B cell (primary cell): ENCODE measurements around the gene LARGE1. TPM values are rescaled to one million over a fixed set of nuclear protein-coding genes. Genes with fewer than 3 reads are reported as not detected.

Source experiments
- ATAC-seq: fragments of 200-7000 bp; cut with Tn5 transposase; one replicate; pipeline ENCODE4 v1.10.0; 2021; ENCODE audit warnings: low read depth, mild to moderate bottlenecking, moderate number of reproducible peaks, moderate library complexity
- CTCF ChIA-PET: fragments of 350-600 bp; sonication (Branson Sonifier 250); formaldehyde crosslinking; loops from one replicate; lab custom pipeline; 2021; ENCODE audit warnings: antibody characterized with exemption, inconsistent platforms; lab: Charles Lee
- POLR2A ChIA-PET: fragments of 350-600 bp; sonication (Branson Sonifier 250); formaldehyde crosslinking; loops from one replicate; lab custom pipeline; 2021; ENCODE audit warnings: antibody characterized with exemption; lab: Charles Lee
- DNase-seq: peaks from one replicate; pipeline ENCODE4 v3.0.0; 2013
- H2AFZ ChIP-seq: 2 replicates; pipeline ENCODE4 v1.6.1; 2012; ENCODE audit warnings: mild to moderate bottlenecking, low read depth, low read length; ENCODE audit not compliant: insufficient read depth, poor library complexity, severe bottlenecking
- H3K27ac ChIP-seq, 2 donors: 1 replicate in 1 of 2; 2 replicates in 1 of 2; pipeline ENCODE4 v1.5.1; 2012 to 2013; ENCODE audit warnings: low read length in 2 of 2, mild to moderate bottlenecking in 2 of 2, moderate library complexity in 1 of 2
- H3K27me3 ChIP-seq, 4 experiments: fragments of 200-600 bp in 1 of 4; sonication (generic) in 1 of 4; replicated peaks in 1 of 4; 1 replicate in 2 of 4; 2 replicates in 2 of 4; pipeline versions ENCODE4 v1.6.1 to v1.7.0; 2013 to 2016; ENCODE audit warnings: low read length in 3 of 4, mild to moderate bottlenecking in 2 of 4, mixed read lengths in 1 of 4, moderate library complexity in 1 of 4; ENCODE audit not compliant: insufficient read depth in 4 of 4, control insufficient read depth in 3 of 4; ENCODE audit errors: control extremely low read depth in 1 of 4
- H3K36me3 ChIP-seq, 2 experiments: replicated peaks in 1 of 2; 1 replicate in 1 of 2; 2 replicates in 1 of 2; pipeline versions ENCODE4 v1.6.1 to v1.7.1; 2013; ENCODE audit warnings: low read length in 1 of 2; ENCODE audit not compliant: insufficient read depth in 2 of 2, control insufficient read depth in 1 of 2; ENCODE audit errors: control extremely low read depth in 1 of 2, extremely low read depth in 1 of 2
- H3K4me1 ChIP-seq, 2 donors: fragments of 200-600 bp in 1 of 2; sonication (generic) in 1 of 2; 1 replicate in 1 of 2; 2 replicates in 1 of 2; pipeline versions ENCODE4 v1.5.1 to v1.6.1; 2013 to 2017; ENCODE audit warnings: low read length in 2 of 2; ENCODE audit not compliant: control insufficient read depth in 2 of 2, insufficient read depth in 2 of 2
- H3K4me2 ChIP-seq: replicated peaks from 2 replicates; pipeline ENCODE3; 2012; ENCODE audit warnings: mild to moderate bottlenecking, low read depth, low read length; ENCODE audit not compliant: poor library complexity, severe bottlenecking
- H3K4me3 ChIP-seq, 5 experiments: fragments of 200-600 bp in 1 of 5; sonication (generic) in 1 of 5; 1 replicate in 3 of 5; 2 replicates in 2 of 5; pipeline versions ENCODE4 v1.5.1 to v1.7.0; 2011 to 2016; ENCODE audit warnings: low read length in 4 of 5, mild to moderate bottlenecking in 4 of 5, low read depth in 2 of 5, control low read depth in 1 of 5, moderate library complexity in 1 of 5; ENCODE audit not compliant: insufficient read depth in 1 of 5; ENCODE audit errors: control extremely low read depth in 1 of 5, extremely low read depth in 1 of 5
- H3K79me2 ChIP-seq: fragments of 200-600 bp; sonication (generic); one replicate; pipeline ENCODE4 v1.6.0; 2016; ENCODE audit warnings: low read length; ENCODE audit not compliant: control insufficient read depth, insufficient read depth
- H3K9ac ChIP-seq: fragments of 200-600 bp; sonication (generic); 2 replicates; pipeline ENCODE4 v1.6.1; 2017; ENCODE audit warnings: mild to moderate bottlenecking, low read length, moderate library complexity
- H3K9me3 ChIP-seq, 3 donors: one replicate each; pipeline versions ENCODE4 v1.6.1 to v1.7.1; 2013; ENCODE audit warnings: low read length in 2 of 3; ENCODE audit not compliant: control insufficient read depth in 2 of 3, insufficient read depth in 1 of 3; ENCODE audit errors: control extremely low read depth in 1 of 3
- H4K20me1 ChIP-seq: 2 replicates; pipeline ENCODE4 v1.6.0; 2012; ENCODE audit warnings: mild to moderate bottlenecking, low read length; ENCODE audit not compliant: insufficient read depth, control insufficient read depth, poor library complexity, severe bottlenecking
- H3K27ac Mint-ChIP-seq: one replicate; pipeline ENCODE4 v1.8.0; 2021; ENCODE audit warnings: mixed read lengths
- H3K27me3 Mint-ChIP-seq: one replicate; pipeline ENCODE4 v1.8.0; 2021; ENCODE audit warnings: mixed read lengths
- H3K4me1 Mint-ChIP-seq: one replicate; pipeline ENCODE4 v1.8.0; 2021; ENCODE audit warnings: mixed read lengths
- H3K4me3 Mint-ChIP-seq: one replicate; pipeline ENCODE4 v1.8.0; 2021; ENCODE audit warnings: mixed read lengths
- H3K9me3 Mint-ChIP-seq: one replicate; pipeline ENCODE4 v1.8.0; 2022; ENCODE audit warnings: mixed read lengths; ENCODE audit not compliant: insufficient read depth
- EZH2 ChIP-seq: IDR thresholded peaks from 2 replicates; pipeline ENCODE4 v1.6.1; 2012; ENCODE audit warnings: borderline replicate concordance, low read depth, mild to moderate bottlenecking, moderate library complexity, low read length; ENCODE audit not compliant: insufficient read depth, poor library complexity, severe bottlenecking
- WGBS: methylation state at CpG from one replicate; pipeline ENCODE4 v1.1.5; 2013; ENCODE audit warnings: missing lambda C conversion rate; ENCODE audit not compliant: insufficient coverage; 5-methylcytosine and 5-hydroxymethylcytosine counted together
- intact Hi-C: fragments of 100-400 bp; cut with micrococcal nuclease; formaldehyde crosslinking; loops from one replicate; pipeline ENCODE4 v1.10.0; 2022
- polyA plus RNA-seq: library from polyadenylated mRNA; depleted of rRNA; stranded (reverse); fragments of >200 nt; gene quantifications from 2 replicates; pipeline ENCODE4 v1.2.3, GENCODE V29; 2012
- total RNA-seq, 2 donors: library from RNA; stranded (reverse); fragments of 120-200 nt in 1 of 2; gene quantifications; 1 replicate in 1 of 2; 2 replicates in 1 of 2; pipeline versions ENCODE4 v1.2.3 to v1.2.4, GENCODE V29; 2013 to 2022
- TF ChIP-seq, protein P1 (sequence below): fragments of 200-600 bp; IDR thresholded peaks from one replicate; pipeline ENCODE4 v1.8.0; 2022; ENCODE audit warnings: antibody characterized with exemption, mild to moderate bottlenecking

The LARGE1 gene
- total and polyA plus RNA-seq, 2 donors (not counting 1 experiment from before 2014, with no cell fraction given): 20.7 to 82.0 TPM

GRCh38 chr22:33600595-33600994 is 319.7 kb downstream of the LARGE1 start:
- Histone ChIP-seq H3K4me1 (no peaks in the 10 kb centered on the region), H4K20me1 (no peaks in the 10 kb centered on the region), H3K36me3 (peaks cover 0 to 33% of the 10 kb centered on the region in 2 experiments), H3K27me3 (no peaks in the 10 kb centered on the region), H3K9me3 (no peaks in the 10 kb centered on the region), H3K79me2 (no peaks in the 10 kb centered on the region), H3K9ac (no peak overlapping the region), H2AFZ (no peak overlapping the region), H3K4me3 (no peak overlapping the region), H3K27ac (no peak overlapping the region), H3K4me2 (no peak overlapping the region)
- CTCF ChIA-PET: interaction anchor here (1.2 kb wide), 1 partner anchor 82 kb away, joined by 3 read pairs; no protein-coding TSS in a partner anchor
- POLR2A ChIA-PET: no interaction called here
- H3K27ac Mint-ChIP-seq: no peak overlapping the region
- no peak overlapping the region for H3K4me3 Mint-ChIP-seq
- intact Hi-C loops: no loop called here
- ATAC-seq: no peak
- no peaks in the 10 kb centered on the region for H3K4me1 Mint-ChIP-seq
- 96% methylated on average over 10 of the region's 12 CpGs for WGBS
- no peak for DNase-seq
- H3K9me3 Mint-ChIP-seq: no peaks in the 10 kb centered on the region
- H3K27me3 Mint-ChIP-seq: no peaks in the 10 kb centered on the region
- TF ChIP-seq, protein P1, sequence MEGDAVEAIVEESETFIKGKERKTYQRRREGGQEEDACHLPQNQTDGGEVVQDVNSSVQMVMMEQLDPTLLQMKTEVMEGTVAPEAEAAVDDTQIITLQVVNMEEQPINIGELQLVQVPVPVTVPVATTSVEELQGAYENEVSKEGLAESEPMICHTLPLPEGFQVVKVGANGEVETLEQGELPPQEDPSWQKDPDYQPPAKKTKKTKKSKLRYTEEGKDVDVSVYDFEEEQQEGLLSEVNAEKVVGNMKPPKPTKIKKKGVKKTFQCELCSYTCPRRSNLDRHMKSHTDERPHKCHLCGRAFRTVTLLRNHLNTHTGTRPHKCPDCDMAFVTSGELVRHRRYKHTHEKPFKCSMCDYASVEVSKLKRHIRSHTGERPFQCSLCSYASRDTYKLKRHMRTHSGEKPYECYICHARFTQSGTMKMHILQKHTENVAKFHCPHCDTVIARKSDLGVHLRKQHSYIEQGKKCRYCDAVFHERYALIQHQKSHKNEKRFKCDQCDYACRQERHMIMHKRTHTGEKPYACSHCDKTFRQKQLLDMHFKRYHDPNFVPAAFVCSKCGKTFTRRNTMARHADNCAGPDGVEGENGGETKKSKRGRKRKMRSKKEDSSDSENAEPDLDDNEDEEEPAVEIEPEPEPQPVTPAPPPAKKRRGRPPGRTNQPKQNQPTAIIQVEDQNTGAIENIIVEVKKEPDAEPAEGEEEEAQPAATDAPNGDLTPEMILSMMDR: no peak
- no peak for TF ChIP-seq EZH2

- no peak overlapping the region for H3K4me3 Mint-ChIP-seq
- no peaks in the 10 kb centered on the region for H3K27me3 Mint-ChIP-seq
- WGBS: no CpG with 5 or more reads among the region's 6 CpGs
- ChIA-PET CTCF (interaction anchor here (1.2 kb wide), 1 partner anchor 81 kb away, joined by 3 read pairs; no protein-coding TSS in a partner anchor), POLR2A (no interaction called here)
- H3K4me3 ChIP-seq: no peak overlapping the region
- DNase-seq (no peak), ATAC-seq (no peak)
- H3K4me1 Mint-ChIP-seq: no peaks in the 10 kb centered on the region
- H3K4me1 ChIP-seq: no peaks in the 10 kb centered on the region
- intact Hi-C loops: no loop called here
- no peaks in the 10 kb centered on the region for H3K9me3 Mint-ChIP-seq
- no peak for TF ChIP-seq EZH2
- TF ChIP-seq, protein P1: no peak
- H3K79me2 ChIP-seq: no peaks in the 10 kb centered on the region
- H4K20me1 ChIP-seq: no peaks in the 10 kb centered on the region
- H3K36me3 ChIP-seq: peaks cover 0 to 28% of the 10 kb centered on the region in 2 experiments
- no peak overlapping the region for H3K4me2 ChIP-seq
- H3K27ac ChIP-seq: no peak overlapping the region
- no peak overlapping the region for H3K9ac ChIP-seq
- no peak overlapping the region for H3K27ac Mint-ChIP-seq
- H3K27me3 ChIP-seq: no peaks in the 10 kb centered on the region
- no peaks in the 10 kb centered on the region for H3K9me3 ChIP-seq
- no peak overlapping the region for H2AFZ ChIP-seq
Observed at GRCh38 chr22:33600113-33600512, 320.2 kb downstream of the LARGE1 start.
